ENCODE measurements around the gene SNHG17.

DNA sequence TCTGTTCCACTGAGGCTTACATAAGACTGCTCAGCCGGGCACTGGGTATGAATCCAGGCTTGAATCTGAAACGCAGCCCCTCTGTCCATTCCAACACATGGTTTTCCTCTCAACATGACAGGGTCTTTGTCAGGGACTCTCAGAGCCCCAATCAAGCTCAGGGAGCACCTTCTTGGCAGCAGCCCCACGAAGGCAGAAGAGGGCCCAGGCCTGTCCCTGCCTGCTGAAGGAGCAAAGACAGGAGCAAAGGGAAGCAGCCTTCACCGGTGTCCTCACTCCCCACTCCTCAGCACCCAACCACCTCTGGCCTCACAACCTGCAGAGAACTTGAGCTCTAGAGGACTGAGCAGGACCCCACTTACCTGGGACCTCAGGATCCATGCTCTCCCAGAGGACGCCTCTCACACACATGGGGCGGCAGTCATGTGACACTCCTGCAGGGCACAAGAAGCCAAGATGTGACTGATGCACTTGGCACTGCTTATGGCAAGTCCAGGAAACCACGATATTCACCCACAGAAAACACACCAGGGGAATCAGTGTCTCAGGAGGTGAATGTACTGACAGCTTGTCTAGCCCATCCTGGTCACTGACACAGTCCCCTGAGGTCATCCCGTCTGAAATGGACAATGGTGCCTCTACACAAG lies 4.3 kb downstream of the SNHG17 start:
- no peak; the same call in 1 of the 2 replicates for TF ChIP-seq POLR2AphosphoS5 (IDR thresholded peaks at IDR 0.05; ENCODE audit: low read depth)
- TF ChIP-seq, protein P1, sequence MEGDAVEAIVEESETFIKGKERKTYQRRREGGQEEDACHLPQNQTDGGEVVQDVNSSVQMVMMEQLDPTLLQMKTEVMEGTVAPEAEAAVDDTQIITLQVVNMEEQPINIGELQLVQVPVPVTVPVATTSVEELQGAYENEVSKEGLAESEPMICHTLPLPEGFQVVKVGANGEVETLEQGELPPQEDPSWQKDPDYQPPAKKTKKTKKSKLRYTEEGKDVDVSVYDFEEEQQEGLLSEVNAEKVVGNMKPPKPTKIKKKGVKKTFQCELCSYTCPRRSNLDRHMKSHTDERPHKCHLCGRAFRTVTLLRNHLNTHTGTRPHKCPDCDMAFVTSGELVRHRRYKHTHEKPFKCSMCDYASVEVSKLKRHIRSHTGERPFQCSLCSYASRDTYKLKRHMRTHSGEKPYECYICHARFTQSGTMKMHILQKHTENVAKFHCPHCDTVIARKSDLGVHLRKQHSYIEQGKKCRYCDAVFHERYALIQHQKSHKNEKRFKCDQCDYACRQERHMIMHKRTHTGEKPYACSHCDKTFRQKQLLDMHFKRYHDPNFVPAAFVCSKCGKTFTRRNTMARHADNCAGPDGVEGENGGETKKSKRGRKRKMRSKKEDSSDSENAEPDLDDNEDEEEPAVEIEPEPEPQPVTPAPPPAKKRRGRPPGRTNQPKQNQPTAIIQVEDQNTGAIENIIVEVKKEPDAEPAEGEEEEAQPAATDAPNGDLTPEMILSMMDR (IDR thresholded peaks at IDR 0.05; ENCODE audit: insufficient read depth, low read length) = no peak
- TF ChIP-seq, protein P2, sequence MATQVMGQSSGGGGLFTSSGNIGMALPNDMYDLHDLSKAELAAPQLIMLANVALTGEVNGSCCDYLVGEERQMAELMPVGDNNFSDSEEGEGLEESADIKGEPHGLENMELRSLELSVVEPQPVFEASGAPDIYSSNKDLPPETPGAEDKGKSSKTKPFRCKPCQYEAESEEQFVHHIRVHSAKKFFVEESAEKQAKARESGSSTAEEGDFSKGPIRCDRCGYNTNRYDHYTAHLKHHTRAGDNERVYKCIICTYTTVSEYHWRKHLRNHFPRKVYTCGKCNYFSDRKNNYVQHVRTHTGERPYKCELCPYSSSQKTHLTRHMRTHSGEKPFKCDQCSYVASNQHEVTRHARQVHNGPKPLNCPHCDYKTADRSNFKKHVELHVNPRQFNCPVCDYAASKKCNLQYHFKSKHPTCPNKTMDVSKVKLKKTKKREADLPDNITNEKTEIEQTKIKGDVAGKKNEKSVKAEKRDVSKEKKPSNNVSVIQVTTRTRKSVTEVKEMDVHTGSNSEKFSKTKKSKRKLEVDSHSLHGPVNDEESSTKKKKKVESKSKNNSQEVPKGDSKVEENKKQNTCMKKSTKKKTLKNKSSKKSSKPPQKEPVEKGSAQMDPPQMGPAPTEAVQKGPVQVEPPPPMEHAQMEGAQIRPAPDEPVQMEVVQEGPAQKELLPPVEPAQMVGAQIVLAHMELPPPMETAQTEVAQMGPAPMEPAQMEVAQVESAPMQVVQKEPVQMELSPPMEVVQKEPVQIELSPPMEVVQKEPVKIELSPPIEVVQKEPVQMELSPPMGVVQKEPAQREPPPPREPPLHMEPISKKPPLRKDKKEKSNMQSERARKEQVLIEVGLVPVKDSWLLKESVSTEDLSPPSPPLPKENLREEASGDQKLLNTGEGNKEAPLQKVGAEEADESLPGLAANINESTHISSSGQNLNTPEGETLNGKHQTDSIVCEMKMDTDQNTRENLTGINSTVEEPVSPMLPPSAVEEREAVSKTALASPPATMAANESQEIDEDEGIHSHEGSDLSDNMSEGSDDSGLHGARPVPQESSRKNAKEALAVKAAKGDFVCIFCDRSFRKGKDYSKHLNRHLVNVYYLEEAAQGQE (IDR thresholded peaks at IDR 0.05; ENCODE audit: insufficient replicate concordance, low read depth) = no peak
- TF ChIP-seq GABPA (IDR thresholded peaks at IDR 0.05; ENCODE audit: low read depth) = no peak
